ENCODE measurements around the gene BBS1.
"Not testable (repeated sequence)": the region's sequence is repeated elsewhere in the genome, so short reads cannot be mapped to it uniquely, and the experiment has no call there.

The BBS1 gene

GRCh38 chr11:66529069-66529468 is 18.6 kb downstream of the BBS1 start:
- Histone ChIP-seq H3K4me3 (no peak overlapping the region), H3K36me3 (peaks cover 7 to 58% (median 22%) of the 10 kb centered on the region in 11 experiments; a peak in 18 of 22 replicates), H3K4me1 (0 out of 20 replicates have a peak, but pooled peaks cover 0 to 5% (median 0%) of the 10 kb centered on the region in 10 experiments), H3K27ac (no peak overlapping the region), H3K4me2 (no peak overlapping the region), H3K27me3 (no peaks in the 10 kb centered on the region), H3K9me3 (replicated peaks in 1 of 11) (no peaks in the 10 kb centered on the region), H4K20me1 (peaks cover 0 to 18% (median 0%) of the 10 kb centered on the region in 11 experiments; a peak in 3 of 22 replicates), H3K9ac (no peak overlapping the region)
- TF ChIP-seq Cebpa-rat (IDR thresholded peaks at IDR 0.05): no peak

GRCh38 chr11:66529655-66530054 is 19.2 kb downstream of the BBS1 start:
- Histone ChIP-seq H3K4me2 (no peak overlapping the region), H3K27me3 (no peaks in the 10 kb centered on the region), H3K4me3 (no peak overlapping the region), H4K20me1 (peaks cover 0 to 18% (median 0%) of the 10 kb centered on the region in 11 experiments; a peak in 2 of 22 replicates), H3K27ac (no peak overlapping the region), H3K36me3 (peaks cover 5 to 56% (median 19%) of the 10 kb centered on the region in 11 experiments; a peak in 16 of 22 replicates), H3K4me1 (0 out of 20 replicates have a peak, but pooled peaks cover 0 to 5% (median 0%) of the 10 kb centered on the region in 10 experiments), H3K9ac (no peak overlapping the region), H3K9me3 (replicated peaks in 1 of 11) (no peaks in the 10 kb centered on the region)
- TF ChIP-seq Cebpa-rat (IDR thresholded peaks at IDR 0.05): no peak

GRCh38 chr11:66530927-66531709 is 20.7 kb downstream of the BBS1 start:
- no peak overlapping the region for H3K4me2 ChIP-seq
- H3K9ac ChIP-seq: 0 out of 22 replicates have a peak overlapping the region, but pooled peaks of 1 of the 11 experiments have one; percentile 18
- H3K4me1 ChIP-seq: 0 out of 20 replicates have a peak, but pooled peaks cover 0 to 5% (median 0%) of the 10 kb centered on the region in 10 experiments
- peaks cover 13 to 64% (median 27%) of the 10 kb centered on the region in 11 experiments; a peak in 20 of 22 replicates for H3K36me3 ChIP-seq
- no peaks in the 10 kb centered on the region for H3K27me3 ChIP-seq
- peaks cover 0 to 18% (median 0%) of the 10 kb centered on the region in 11 experiments; a peak in 2 of 22 replicates for H4K20me1 ChIP-seq
- H3K4me3 ChIP-seq: no peak overlapping the region
- no peak overlapping the region for H3K27ac ChIP-seq
- no peaks in the 10 kb centered on the region for H3K9me3 ChIP-seq (replicated peaks in 1 of 11)
- TF ChIP-seq Cebpa-rat (IDR thresholded peaks at IDR 0.05): no peak

- TF ChIP-seq Cebpa-rat (IDR thresholded peaks at IDR 0.05): no peak
- H3K27me3 ChIP-seq: no peaks in the 10 kb centered on the region
- H3K9me3 ChIP-seq (replicated peaks in 1 of 11): no peaks in the 10 kb centered on the region
- no peak overlapping the region for H3K9ac ChIP-seq
- H3K4me1 ChIP-seq: 0 out of 20 replicates have a peak, but pooled peaks cover 0 to 5% (median 0%) of the 10 kb centered on the region in 10 experiments
- H3K27ac ChIP-seq: no peak overlapping the region
- H3K4me3 ChIP-seq: no peak overlapping the region
- H4K20me1 ChIP-seq: peaks cover 0 to 18% (median 0%) of the 10 kb centered on the region in 11 experiments; a peak in 2 of 22 replicates
- H3K4me2 ChIP-seq: no peak overlapping the region
- H3K36me3 ChIP-seq: peaks cover 17 to 64% (median 30%) of the 10 kb centered on the region in 11 experiments
Observed at GRCh38 chr11:66531841-66532240, 21.4 kb downstream of the BBS1 start.

GRCh38 chr11:66532784-66533183 is 22.3 kb downstream of the BBS1 start:
- H3K9me3 ChIP-seq (replicated peaks in 1 of 11): no peaks in the 10 kb centered on the region
- no peak for TF ChIP-seq Cebpa-rat (IDR thresholded peaks at IDR 0.05)

GRCh38 chr11:66539170-66539869 is 28.9 kb downstream of the BBS1 start:
- Histone ChIP-seq H3K9ac (no peak overlapping the region), H3K4me1 (peaks cover 17 to 28% (median 26%) of the 10 kb centered on the region in 10 experiments), H3K4me3 (no peak overlapping the region), H4K20me1 (peaks cover 0 to 30% (median 0%) of the 10 kb centered on the region in 11 experiments; a peak in 5 of 22 replicates), H3K9me3 (replicated peaks in 1 of 11) (no peaks in the 10 kb centered on the region), H3K4me2 (no peak overlapping the region), H3K27ac (peak overlapping the region in 1 of 11 experiments; percentile 7; a peak in 1 of 22 replicates), H3K36me3 (peaks cover 51 to 85% (median 75%) of the 10 kb centered on the region in 11 experiments), H3K27me3 (no peaks in the 10 kb centered on the region)
- TF ChIP-seq Cebpa-rat (IDR thresholded peaks at IDR 0.05): no peak

More at GRCh38 chr11:66532784-66533183, 22.3 kb downstream of the BBS1 start:
- Histone ChIP-seq H3K9ac (peak overlapping the region in 1 of 11 experiments; percentile 31; a peak in 1 of 22 replicates), H3K27me3 (no peaks in the 10 kb centered on the region), H3K36me3 (peaks cover 19 to 62% (median 30%) of the 10 kb centered on the region in 11 experiments), H3K27ac (no peak overlapping the region), H4K20me1 (peaks cover 0 to 18% (median 0%) of the 10 kb centered on the region in 11 experiments; a peak in 2 of 22 replicates), H3K4me3 (no peak overlapping the region), H3K4me1 (0 out of 20 replicates have a peak, but pooled peaks cover 0 to 5% (median 0%) of the 10 kb centered on the region in 10 experiments), H3K4me2 (no peak overlapping the region)

GRCh38 chr11:66539870-66540213 is 29.4 kb downstream of the BBS1 start:
- Histone ChIP-seq H3K36me3 (peaks cover 51 to 83% (median 73%) of the 10 kb centered on the region in 11 experiments), H3K9ac (0 out of 22 replicates have a peak overlapping the region, but pooled peaks of 1 of the 11 experiments have one; percentile 9), H3K4me3 (no peak overlapping the region), H3K27ac (no peak overlapping the region), H3K4me1 (peaks cover 22 to 33% (median 32%) of the 10 kb centered on the region in 10 experiments), H4K20me1 (peaks cover 0 to 30% (median 0%) of the 10 kb centered on the region in 11 experiments; a peak in 5 of 22 replicates), H3K4me2 (no peak overlapping the region), H3K9me3 (replicated peaks in 1 of 11) (no peaks in the 10 kb centered on the region), H3K27me3 (no peaks in the 10 kb centered on the region)
- TF ChIP-seq Cebpa-rat (IDR thresholded peaks at IDR 0.05): no peak

- not testable (repeated sequence) for H3K4me2 ChIP-seq; H3K9ac ChIP-seq; H3K4me3 ChIP-seq; H3K27ac ChIP-seq; H3K9me3 ChIP-seq (replicated peaks in 1 of 11); H3K27me3 ChIP-seq
- peaks cover 0 to 30% (median 0%) of the 10 kb centered on the region in 11 experiments; a peak in 5 of 22 replicates for H4K20me1 ChIP-seq
- peaks cover 49 to 76% (median 66%) of the 10 kb centered on the region in 11 experiments for H3K36me3 ChIP-seq
- peaks cover 27 to 38% (median 36%) of the 10 kb centered on the region in 10 experiments for H3K4me1 ChIP-seq
Observed at GRCh38 chr11:66540598-66540997, 30.2 kb downstream of the BBS1 start.
